HG02759 (cell line): ENCODE data around the gene TNFAIP3.
A peak's percentile ranks its signal among the peaks of the same experiment; 100 is the strongest.

Experiments
- ATAC-seq: cut with Tn5 transposase; IDR thresholded peaks from one replicate; pipeline ENCODE4 v1.9.1; 2021; ENCODE audit warnings: mild to moderate bottlenecking, moderate library complexity; ENCODE audit not compliant: unreplicated experiment

The TNFAIP3 gene

GRCh38 chr6:137917551-137918325 is 50.7 kb downstream of the TNFAIP3 start:
- no peak for ATAC-seq

DNA sequence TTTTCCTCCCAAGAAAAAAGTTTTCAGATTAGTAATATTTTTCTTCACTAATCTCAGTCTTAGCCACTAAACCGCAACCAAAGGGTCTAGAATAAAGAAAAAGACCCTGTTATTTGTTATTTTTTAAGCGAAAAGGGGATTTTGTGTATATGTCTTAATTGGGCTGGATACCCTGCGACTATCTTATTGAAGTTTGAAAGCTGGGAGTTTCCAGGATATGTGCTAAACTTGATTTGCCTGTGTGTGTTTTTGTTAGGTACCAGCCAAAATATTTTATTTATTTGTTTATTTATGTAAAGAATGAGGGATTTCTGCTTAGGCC is 52.4 kb downstream of the TNFAIP3 start:
- no peak for ATAC-seq

DNA sequence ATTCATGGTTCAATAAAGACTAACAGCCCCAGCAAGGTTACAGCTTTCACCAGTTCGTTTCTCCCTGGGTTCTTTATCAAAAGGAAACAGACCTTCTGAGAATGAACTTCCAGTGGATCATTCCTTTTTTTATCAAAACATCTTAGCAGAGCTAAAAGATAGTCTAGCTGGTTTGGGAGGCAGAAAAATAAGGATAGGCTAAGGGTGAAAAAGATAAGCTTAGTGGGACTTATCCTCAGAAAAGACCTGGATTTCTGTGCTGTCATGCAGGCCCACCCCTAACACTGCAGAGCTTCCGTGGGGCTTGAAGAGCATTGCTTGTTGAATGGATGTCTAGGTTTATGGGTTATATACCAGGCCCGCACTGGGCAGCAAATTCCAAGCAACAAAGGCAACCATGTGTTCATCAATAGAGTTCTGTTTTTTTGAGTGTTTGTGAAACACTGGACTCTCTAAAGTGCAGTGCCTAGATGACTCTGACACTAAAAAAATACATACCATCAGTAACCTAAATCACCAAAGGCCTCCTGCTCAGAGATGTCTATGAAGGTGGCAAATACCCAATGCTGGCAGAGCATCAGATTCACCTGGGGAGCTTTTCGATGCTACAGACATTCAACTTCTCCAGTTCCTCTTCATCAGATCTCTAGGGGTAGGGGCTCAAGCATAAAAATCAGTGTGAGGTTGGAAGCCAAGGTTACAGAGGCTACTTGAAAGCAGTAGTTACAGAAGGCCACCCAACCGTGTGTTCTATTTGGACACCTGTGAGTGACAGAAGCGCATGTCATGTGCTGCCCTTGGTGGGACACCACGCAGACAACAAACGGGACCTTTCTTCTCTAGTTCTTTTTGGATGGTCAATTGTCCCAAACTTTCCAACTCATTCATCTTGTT is 53.0 kb downstream of the TNFAIP3 start:
- peak; percentile 66 for ATAC-seq

- peak; percentile 52 for ATAC-seq
These were observed 54.8 kb downstream of the TNFAIP3 start for GRCh38 chr6:137921823-137922222.

DNA sequence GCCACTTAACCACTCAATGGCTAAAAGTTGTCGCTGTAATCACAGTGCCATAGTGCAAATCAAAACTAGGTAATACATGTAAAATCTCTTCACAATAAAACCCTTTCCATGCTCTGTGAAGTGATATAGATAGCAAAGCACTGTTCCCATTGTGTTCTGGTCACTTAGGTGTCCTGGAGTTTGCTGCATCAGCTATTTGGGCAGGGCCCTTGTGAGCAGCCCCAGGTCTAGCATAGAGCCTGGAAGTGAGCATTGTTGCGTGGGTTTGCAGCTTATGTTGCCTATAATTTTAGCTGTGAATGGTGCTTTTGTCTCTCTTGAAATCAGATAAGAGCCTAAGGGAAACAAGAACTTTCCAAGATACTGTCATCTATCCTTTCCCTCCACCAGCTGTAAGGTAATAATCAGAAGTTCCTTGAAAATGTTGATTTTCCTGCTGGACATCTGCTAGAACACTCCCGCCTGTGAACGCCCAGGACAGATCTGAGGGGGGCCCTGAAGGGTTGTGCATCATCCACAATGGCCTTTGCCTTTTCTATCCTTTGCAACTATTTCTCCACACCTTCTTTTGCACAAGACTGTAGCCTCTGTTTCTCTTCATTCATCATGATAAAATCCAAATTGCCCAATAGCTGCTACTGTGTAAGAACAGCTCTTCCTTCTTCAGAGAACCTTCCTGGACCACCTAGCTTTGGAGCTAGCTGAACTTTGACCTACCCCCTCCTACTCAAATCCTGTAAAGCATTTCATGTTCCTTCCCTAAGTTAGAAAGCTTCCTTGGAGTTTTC is 57.0 kb downstream of the TNFAIP3 start:
- no peak for ATAC-seq

GRCh38 chr6:137925141-137925698 is 58.2 kb downstream of the TNFAIP3 start:
- ATAC-seq: no peak

- ATAC-seq: no peak
These were observed 59.2 kb downstream of the TNFAIP3 start for GRCh38 chr6:137926207-137926731.

GRCh38 chr6:137926985-137927384 is 59.9 kb downstream of the TNFAIP3 start:
- ATAC-seq: no peak

- ATAC-seq: peak; percentile 91
These were observed 60.7 kb downstream of the TNFAIP3 start for GRCh38 chr6:137927777-137928218.

DNA sequence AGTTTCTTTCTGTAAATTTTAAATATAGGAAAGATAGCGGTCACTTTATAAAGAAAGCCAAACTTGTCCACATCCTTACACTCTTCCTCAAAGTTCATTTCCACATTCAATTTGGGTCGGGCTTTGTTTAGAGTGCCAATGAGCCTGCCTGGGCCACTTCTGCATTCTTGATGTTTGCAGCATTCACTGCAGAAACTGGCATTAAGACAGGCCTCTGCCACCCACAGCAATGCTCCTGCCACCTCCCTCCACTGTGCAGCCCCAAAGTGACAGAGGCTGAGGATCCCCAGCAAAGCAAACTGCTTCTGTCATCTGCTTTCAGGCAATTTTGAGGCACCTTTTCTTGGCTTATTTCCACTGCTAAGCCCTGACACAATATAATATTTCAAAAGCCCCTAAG is 61.2 kb downstream of the TNFAIP3 start:
- ATAC-seq: no peak

GRCh38 chr6:137931849-137932465 is 64.9 kb downstream of the TNFAIP3 start:
- ATAC-seq: no peak
